Liver (tissue), 3 donors: Measurements from ENCODE around the gene AIG1.

Source experiments
- ATF3 ChIP-seq: IDR thresholded peaks from 2 replicates; pipeline ENCODE4 v1.6.1; 2016; ENCODE audit warnings: antibody characterized with exemption
- CTCF ChIP-seq: fragments of 150-350 bp; IDR thresholded peaks from 2 replicates; pipeline ENCODE4 v1.5.1; 2017; ENCODE audit warnings: improper control_type of control experiment, low read depth, low read length; ENCODE audit not compliant: missing input control
- FOXA1 ChIP-seq: IDR thresholded peaks from 2 replicates; pipeline ENCODE4 v1.6.1; 2016; ENCODE audit warnings: antibody characterized with exemption
- GABPA ChIP-seq, 2 donors: IDR thresholded peaks in 1 of 2; conservative IDR thresholded peaks in 1 of 2; 2 replicates each; pipeline ENCODE4 v1.6.1; 2016; ENCODE audit warnings: antibody characterized with exemption in 2 of 2, mild to moderate bottlenecking in 1 of 2, moderate library complexity in 1 of 2
- HNF4G ChIP-seq: IDR thresholded peaks from 2 replicates; pipeline ENCODE4 v1.6.1; 2016; ENCODE audit warnings: antibody characterized with exemption
- JUND ChIP-seq, 2 donors: IDR thresholded peaks; 2 replicates each; pipeline ENCODE4 v1.6.1; 2016; ENCODE audit warnings: antibody characterized with exemption in 2 of 2
- MAX ChIP-seq: IDR thresholded peaks from 2 replicates; pipeline ENCODE4 v1.6.1; 2016; ENCODE audit warnings: antibody characterized with exemption
- RAD21 ChIP-seq, 2 donors: IDR thresholded peaks; 2 replicates each; pipeline ENCODE4 v1.6.1; 2016; ENCODE audit warnings: antibody characterized with exemption in 2 of 2, mild to moderate bottlenecking in 2 of 2
- REST ChIP-seq: IDR thresholded peaks from 2 replicates; pipeline ENCODE4 v1.6.1; 2016; ENCODE audit warnings: antibody characterized with exemption, mild to moderate bottlenecking
- TAF1 ChIP-seq: conservative IDR thresholded peaks from 2 replicates; pipeline ENCODE4 v1.6.1; 2016; ENCODE audit warnings: antibody characterized with exemption, mild to moderate bottlenecking
- YY1 ChIP-seq: IDR thresholded peaks from 2 replicates; pipeline ENCODE4 v1.6.1; 2016; ENCODE audit warnings: antibody characterized with exemption, mild to moderate bottlenecking
- ZBTB33 ChIP-seq: IDR thresholded peaks from 2 replicates; pipeline ENCODE4 v1.6.1; 2016; ENCODE audit warnings: antibody characterized with exemption
- donor health status: healthy.
- donor health status: healthy.

GRCh38 chr6:143163621-143164020 lies 102.9 kb downstream of the AIG1 start:
- no peak for TF ChIP-seq FOXA1
- no peak for TF ChIP-seq CTCF
- TF ChIP-seq GABPA (IDR thresholded peaks at IDR 0.05 in 1 of 2, conservative IDR thresholded peaks at IDR 0.05 in 1 of 2) = no peak
- no peak for TF ChIP-seq ZBTB33
- no peak for TF ChIP-seq TAF1
- TF ChIP-seq ATF3 = no peak
- no peak for TF ChIP-seq YY1
- no peak for TF ChIP-seq HNF4G
- no peak for TF ChIP-seq RAD21 (IDR thresholded peaks at IDR 0.05)
- no peak for TF ChIP-seq REST
- TF ChIP-seq MAX = no peak
- no peak for TF ChIP-seq JUND (IDR thresholded peaks at IDR 0.05)
